ENCODE results near the gene PKP1.
"Not testable (repeated sequence)": the region's sequence is repeated elsewhere in the genome, so short reads cannot be mapped to it uniquely, and the experiment has no call there.

PKP1 gene, protein sequence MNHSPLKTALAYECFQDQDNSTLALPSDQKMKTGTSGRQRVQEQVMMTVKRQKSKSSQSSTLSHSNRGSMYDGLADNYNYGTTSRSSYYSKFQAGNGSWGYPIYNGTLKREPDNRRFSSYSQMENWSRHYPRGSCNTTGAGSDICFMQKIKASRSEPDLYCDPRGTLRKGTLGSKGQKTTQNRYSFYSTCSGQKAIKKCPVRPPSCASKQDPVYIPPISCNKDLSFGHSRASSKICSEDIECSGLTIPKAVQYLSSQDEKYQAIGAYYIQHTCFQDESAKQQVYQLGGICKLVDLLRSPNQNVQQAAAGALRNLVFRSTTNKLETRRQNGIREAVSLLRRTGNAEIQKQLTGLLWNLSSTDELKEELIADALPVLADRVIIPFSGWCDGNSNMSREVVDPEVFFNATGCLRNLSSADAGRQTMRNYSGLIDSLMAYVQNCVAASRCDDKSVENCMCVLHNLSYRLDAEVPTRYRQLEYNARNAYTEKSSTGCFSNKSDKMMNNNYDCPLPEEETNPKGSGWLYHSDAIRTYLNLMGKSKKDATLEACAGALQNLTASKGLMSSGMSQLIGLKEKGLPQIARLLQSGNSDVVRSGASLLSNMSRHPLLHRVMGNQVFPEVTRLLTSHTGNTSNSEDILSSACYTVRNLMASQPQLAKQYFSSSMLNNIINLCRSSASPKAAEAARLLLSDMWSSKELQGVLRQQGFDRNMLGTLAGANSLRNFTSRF

DNA sequence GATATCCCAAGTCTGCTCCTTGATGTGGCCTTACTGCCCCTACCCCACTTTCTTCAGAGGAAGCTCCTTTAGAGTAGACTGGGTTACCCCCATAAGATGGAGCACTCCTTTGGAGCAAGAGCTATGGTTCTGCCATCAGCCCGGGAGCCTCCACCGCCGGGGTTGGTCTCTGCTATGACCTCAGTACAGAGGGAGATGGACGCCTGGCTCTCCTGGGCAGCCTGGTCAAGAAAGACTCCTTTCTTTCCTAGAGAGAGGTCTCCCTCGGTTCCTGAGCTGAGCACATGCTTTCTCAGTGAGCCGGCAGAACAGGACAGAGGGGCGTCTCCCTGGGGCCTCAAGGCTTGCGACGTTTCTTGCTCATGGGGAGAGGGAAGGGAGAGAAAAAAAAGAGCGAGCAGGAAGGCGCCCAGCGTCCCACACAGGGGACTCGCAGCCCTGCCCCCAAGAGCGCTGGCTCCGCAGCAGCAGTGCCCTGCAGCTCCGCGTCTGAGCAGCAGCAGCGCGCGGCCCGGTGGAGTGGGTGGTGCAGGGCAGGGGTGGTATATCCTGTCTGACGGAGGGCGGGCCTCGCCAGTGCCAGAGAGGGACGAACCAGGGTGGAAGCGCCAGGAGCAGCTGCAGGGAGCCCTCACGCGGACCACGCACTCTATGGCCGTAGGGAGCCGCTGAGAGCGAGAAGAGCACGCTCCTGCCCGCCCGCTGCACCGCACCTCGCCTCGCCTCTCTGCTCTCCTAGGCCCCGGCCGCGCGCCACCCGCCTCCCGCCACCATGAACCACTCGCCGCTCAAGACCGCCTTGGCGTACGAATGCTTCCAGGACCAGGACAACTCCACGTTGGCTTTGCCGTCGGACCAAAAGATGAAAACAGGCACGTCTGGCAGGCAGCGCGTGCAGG, at the start of gene PKP1:
Gene PKP1 (plus strand): TSS at position 576 of the 899 bp plus-strand sequence. CDS start 197 bp downstream, at position 773.
- DNase-seq = no peak

DNA sequence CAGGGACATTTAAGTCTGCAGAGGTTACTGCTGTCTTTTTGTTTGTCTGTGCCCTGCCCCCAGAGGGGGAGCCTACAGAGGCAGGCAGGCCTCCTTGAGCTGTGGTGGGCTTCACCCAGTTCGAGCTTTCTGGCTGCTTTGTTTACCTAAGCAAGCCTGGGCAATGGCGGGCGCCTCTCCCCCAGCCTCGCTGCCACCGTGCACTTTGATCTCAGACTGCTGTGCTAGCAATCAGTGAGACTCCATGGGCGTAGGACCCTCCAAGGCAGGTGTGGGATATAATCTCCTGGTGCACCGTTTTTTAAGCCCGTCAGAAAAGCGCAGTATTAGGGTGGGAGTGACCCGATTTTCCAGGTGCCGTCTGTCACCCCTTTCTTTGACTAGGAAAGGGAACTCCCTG, 43.7 kb upstream of the PKP1 start:
- not testable (repeated sequence) for DNase-seq

DNA sequence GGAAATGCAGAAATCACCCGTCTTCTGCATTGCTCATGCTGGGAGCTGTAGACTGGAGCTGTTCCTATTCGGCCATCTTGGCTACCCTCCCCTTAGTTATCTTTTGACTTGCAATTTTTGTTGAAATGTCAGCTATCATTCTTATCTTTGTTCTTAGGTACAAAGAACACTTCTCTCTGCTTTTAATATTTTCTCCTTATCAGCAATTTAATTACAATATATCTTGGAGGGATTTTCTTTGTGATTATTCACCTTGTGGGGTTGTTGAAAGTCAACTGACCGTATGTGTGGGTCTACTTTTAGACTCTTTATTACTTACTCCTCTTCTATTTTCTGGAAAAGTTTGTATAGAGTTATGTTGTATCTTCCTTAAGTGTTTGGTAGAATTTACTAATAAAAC, 43.1 kb upstream of the PKP1 start:
- no peak for DNase-seq

DNA sequence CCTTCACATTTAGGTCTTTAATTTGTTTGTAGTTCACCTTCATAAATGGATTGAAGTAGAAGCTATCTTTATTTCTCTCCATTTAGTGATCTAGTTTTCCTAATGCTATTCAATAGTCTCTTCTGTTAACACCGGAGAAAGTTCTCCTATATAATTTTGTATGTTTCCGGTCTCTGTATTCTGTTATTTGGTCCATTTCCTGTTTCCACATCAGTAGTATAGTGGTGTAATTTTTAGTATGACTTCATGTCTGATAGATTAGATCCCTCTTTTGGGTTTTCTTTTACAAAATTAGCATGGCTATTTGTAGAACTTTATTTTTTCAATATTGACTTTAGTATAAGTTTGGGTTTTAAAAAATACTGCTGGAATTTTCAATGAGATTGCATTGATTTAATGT, 41.6 kb upstream of the PKP1 start:
- DNase-seq = no peak

DNA sequence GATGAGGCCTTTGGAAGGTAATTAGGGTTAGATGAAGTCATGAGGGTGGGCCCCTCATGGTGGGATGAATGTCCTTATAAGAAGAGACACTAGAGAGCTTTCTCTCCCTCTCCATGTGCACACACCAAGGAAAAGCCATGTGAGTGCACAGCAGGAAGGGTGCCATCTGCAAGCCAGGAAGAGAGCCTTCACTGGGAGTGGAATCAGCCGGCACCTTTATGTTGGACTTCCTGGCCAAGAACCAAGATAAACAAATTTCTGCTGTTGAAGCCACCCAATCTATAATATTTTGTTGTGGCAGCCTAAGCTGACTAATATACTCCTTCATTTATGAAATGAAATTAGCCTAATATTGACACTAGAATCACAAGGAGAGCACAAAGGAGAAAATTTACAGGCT, 38.2 kb upstream of the PKP1 start:
- no peak for DNase-seq

DNA sequence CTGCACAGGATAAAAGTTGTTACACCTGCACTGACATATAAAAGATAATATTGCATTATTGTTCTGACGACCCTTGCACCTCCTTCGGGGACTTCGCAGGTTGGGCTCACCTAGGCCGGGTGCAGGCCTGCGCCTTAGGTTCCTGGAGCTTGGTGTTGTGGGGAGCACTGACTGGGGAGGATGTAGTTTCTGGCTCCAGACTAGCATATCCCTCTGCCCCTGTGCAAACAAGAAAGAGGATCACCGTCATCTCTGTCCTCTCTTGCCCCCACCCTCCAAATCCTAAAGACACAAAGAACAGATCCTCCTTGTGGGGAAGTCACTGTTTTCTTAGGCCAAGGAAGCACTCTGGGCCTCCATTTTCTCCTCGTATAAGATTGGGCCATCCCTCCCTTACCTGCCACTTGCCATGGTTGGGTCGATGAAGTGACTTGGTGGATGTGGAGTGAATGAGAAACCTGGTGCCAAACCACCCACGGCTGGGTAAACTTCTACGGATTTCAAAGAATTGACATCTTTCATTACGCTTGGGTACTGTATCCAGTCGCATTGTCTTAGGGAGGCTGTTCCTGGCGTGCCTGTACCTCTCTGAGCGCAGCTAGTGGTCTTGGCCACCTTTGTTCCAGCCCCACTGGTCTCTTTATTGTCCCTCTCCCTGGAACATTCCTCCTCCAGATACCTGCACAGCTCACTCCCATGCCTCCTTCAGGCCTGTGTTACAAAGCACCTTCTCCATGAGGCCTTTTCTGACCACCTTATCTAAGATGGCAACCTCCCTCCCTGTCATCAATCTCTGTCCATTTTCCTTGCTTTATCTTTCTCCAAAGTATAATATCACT, 34.4 kb upstream of the PKP1 start:
- DNase-seq = no peak

DNA sequence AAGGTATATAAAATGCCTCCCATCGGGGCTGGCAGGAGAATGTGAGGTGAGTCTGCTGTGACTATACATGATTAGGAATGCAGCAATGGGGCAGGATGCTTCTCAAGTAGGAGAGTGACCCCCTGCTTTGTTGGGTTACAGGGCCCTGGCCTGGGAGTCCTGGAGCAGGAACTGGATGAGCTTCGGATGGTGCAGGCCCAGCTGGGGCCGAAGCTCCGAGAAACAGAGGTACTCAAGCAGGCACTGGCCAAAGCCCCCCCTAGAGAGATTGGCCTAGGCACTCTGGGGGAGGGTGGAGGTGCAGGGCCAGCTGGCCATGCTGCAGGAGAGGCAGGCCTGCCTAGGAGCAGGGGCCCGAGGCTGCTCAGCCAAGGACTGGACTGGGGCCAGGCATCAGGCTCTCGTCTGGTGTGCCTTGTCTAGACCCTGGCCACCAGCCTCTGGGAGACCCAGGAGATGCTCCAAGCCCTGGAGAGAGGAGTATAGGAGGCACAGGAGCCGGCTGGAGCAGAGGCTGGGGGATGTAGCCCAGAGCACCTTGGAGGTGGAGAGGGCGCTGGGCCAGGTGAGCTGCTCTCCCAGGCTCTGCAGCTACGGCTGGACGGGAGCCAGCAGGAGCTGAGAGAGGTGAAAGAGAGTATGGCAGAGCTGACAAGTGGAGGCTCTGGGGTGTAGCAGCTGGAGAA, 32.8 kb upstream of the PKP1 start:
- DNase-seq = no peak

DNA sequence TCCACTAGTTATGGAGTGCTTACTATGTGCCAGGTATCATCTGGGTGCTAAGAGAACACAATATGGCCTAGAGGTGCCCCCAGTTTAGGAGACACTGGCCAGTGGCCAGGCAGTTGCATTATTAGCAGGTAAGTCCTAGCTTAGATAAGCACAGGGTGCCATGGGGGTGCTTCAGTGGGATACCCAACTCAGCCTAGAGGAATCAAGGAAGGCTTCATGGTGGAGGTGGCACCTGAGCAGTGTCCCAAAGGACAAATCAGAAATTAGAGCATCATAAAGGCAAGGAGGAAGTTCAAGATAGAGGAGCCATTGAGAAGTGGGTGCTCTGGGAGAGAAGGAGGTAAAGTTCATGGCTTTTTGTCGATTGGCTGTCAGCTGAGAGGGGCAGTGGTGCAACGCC, 31.9 kb upstream of the PKP1 start:
- no peak for DNase-seq

DNA sequence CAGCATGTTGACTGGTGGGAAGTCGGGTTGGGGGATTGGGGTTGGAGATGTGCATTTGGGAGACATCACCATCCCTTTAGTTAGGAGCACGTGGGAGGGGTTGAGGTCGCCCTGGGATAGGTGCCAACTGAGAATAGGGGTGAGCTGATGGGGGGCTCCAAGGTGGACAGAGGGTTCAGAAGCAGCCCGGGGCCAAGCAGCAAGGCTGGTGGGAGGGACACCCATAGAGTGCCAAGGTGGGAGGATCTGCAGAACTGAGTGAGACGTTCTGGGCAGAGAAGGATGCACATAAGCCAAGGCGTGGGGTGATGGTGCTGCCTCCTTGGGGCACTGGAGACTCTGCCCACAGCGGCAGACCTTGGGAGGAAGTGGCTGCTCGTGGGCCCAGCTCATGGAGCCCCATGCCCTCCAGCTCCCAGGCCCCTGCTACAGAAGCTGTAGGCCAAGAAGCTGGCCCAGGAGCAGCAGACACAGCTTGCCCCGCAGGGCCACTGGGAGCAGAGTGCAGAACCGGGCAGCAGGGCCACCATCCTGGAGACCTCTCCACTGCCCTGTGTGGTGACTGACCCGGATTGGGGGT, 31.4 kb upstream of the PKP1 start:
- DNase-seq = no peak

DNA sequence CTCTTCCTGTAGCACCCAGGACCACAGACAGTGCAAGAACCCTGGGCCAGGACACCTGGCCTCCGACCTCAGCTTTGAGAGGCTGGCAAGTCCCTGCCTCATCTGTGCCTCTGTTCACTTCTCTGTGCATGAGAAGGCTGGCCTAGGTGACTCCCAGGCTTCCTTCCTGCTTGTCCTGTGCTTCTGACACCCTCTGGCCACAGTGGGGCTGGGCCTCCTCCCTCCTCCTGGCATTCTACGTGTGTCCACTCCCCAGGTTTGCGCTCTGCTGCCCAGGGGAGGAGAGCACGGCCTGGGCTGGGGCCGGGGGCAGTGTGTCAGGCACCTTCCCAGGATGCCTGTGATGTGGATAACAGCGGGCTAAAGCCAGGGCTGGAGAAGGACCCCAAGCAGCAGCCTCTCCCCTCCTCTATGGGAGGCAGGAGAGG, 30.3 kb upstream of the PKP1 start:
- no peak for DNase-seq

DNA sequence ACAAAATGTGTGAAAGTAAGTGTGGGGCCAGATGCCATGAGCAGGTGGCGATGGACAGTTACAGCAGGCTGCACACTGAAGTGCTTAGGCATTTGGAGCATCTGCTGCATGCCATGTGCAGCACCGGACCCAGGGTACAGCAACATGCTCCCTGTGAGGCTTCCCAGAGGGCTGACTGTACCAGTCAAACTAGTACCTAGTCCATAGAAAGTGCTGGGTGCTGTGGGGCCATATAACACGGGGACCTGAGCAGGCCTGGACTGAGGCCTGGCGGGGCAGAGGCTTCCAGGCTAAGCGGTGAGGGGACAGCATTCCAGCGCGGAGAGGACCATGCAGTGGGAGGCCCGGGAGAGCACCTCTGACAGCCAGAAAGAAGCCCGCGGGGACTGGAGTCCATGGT, 29.9 kb upstream of the PKP1 start:
- DNase-seq = no peak

DNA sequence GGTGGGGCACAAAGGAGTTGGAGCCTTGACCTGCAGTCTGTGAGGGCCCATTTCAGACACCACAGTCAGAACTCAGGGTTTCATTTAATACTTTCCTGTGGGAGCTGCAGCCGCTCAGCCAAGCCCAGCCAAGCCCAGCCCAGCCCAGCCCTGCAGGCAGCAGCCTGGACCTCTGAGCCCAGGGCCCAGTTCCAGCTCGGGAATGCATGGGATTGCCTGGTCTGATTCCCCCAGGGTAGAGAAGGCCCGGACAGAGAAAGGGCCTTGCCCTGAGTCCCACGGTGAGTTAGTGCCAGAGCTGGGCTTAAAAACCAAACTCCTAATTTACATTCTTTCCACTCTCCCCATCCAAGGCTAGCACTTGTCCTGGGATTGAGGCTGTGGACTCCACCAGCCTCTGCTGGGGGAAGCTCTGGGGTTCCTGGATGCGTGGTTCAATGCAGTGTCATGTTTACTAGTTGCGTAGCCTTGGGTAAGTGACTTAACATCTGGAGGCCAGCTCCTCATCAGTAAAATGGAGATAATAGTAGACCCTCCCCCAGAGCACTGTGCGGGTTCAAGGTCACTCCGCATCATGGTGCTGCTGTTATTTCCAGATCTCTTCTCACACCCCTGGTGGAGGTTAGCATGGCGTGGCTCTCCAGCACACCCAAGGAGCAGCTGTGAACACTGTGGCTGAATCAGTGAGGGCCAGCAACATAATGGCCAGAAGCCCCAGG, 29.2 kb upstream of the PKP1 start:
- no peak for DNase-seq

DNA sequence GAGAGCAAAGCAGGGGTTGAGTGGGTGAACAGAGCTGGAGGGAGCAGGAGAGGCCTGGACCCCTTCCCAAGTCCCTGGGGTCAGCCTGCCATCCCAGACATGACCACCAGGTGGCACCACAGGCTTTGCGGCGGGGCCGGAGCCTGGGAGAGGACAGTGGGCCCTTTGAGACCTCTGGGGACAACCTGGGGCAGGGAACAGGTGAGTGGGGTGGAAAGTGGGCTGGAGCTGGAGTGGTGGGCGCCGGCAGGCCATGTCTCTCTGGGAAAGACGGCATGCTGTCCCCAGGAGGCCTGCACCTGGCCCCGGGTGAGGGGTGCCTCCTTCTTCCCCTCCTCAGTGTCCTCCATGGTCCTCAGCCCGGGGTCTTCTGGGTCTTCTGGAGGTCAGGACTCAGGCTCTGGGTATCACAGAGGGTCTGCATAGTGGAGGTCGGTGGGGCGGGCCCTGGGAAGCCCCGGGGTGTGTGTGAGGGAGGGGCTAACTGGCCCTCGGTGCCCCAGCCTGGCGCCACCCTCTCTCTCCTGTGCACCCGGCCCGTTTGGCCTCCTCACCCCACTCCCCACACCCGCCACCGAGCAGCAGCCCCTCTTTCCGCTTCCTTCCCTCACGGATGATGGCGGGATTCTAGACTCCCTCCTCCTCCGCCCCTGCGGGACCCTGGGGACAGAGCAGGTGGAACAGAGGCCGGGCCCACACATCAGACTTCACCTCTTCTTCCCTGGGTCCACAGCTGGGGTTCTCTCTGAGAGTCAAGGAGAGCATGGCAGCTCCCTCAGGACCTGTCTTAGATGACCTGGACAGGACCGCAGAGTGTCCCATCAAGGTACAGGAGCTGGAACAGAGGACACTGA, 28.5 kb upstream of the PKP1 start:
- peak; percentile 25 for DNase-seq

DNA sequence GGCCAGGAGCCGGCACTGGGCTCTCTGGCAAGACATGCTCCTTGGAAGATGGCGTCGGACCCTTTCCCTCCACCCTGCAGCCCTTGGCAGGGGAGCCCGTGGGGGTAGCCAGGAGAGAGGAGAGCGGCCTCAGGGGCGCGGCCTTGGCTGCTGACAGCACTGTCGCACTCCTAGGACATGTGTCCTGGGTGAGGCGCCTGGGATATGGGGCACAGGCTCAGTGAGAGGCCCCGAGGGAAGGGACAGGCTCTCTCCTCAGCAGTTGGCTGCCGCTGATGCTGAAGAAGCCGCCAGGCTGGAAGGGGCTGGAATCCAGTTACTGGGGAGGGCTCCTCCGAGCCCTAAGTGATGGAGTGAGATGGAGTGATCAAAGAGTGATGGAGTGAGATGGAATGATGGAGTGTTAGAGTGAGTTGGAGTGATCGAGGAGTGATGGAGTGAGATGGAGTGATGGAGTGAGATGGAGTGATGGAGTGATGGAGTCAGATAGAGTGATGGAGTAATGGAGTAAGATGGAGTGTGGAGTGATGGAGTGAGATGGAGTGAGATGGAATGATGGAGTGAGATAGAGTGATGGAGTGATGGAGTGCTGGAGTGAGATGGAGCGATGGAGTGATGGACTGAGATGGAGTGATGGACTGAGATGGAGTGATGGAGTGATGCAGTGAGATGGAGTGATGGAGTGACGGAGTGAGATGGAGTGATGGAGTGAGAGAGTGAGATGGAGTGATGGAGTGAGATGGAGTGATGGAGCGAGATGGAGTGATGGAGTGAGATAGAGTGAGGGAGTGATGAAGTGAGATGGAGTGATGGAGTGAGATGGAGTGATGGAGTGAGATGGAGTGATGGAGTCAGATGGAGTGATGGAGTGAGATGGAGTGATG, 27.6 kb upstream of the PKP1 start:
- no peak for DNase-seq

DNA sequence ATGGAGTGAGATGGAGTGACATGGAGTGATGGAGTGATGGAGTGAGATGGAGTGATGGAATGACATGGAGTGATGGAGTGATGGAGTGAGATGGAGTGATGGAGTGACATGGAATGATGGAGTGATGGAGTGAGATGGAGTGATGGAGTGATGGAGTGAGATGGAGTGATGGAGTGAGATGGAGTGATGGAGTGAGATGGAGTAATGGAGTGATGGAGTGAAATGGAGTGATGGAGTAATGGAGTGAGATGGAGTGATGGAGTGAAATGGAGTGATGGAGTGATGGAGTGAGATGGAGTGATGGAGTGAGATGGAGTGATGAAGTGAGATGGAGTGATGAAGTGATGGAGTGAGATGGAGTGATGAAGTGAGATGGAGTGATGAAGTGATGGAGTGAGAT, 25.2 kb upstream of the PKP1 start:
- DNase-seq = not testable (repeated sequence)

DNA sequence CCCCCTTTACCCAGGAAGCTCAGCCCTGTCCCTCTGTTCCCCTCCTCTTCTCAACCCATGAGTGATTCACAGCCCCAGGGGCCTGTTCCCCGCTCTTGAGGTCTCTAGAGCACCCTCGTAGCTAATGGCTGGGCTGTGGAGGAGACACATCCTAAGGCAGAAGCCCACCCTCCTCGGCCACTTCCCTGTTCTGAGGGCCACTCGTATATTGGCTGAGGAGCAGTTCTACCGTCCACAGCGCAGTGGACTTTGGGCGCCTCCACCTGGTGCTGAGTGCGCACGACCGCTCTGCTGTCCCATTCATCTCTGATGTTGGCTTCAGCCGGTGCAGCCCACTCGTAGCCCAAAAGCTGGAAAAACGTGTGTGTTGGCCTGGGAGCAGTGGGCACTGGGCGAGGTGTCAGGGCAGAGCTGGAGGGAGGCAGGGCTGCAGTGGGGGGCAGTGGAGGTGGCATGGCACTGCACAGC, 24.5 kb upstream of the PKP1 start:
- no peak for DNase-seq

DNA sequence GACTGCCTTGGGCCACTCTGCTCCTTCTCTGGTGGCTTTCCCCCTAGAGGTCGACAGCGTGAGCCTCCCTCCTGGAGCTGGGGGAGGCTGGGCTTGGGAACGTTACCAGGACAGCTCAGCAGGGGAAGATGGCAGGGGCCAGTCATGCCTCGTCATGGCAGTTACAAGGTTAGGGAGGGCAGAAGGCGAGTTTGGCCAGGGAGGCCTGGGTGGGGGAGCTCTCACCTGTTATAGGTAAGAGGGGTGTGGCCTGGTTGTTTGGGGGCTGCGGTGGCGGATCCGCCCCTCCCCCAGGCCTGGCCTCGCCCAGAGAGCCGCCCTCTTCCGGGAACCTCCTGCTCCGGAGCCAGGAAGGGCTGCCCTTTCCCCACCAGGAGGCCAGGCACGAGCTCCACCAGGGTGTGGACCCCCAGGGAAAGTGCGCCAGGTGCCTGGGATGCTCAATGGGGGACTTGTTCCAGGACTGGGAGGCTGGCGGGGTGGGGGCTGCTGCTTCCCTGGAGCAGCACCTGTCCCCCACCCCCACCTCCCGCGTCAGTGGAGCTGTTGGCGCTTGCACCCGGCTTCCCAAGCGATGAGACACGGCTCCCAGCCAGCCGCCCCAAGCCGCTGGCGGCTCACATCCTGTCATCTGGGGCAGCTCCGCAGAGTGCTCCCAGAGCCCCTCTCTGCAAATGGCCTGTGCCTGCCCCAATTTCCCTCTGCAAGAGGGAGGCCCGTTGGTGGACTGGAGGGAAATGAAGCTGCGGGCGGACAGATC, 23.6 kb upstream of the PKP1 start:
- DNase-seq = no peak

DNA sequence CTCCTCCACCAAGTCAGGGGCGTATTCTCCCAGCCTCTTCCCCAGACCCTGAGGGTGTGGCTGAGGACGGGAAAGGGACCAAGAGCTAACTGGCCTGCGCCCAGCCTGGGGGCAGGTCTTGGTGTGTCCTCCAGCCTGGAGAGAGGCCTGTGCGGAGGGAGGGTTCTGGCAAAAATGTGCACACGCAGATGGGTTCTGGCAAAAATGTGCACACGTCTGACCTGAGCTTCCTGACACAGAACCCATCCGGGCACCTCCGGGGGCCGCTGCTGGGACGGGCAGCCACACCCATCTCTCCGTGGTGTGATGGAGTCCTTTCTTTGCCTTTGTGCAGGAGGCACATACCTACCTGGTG, 23.1 kb upstream of the PKP1 start:
- no peak for DNase-seq
